HG03439 (cell line): ENCODE measurements around the gene CD99L2.
"Not testable (repeated sequence)": the region's sequence is repeated elsewhere in the genome, so short reads cannot be mapped to it uniquely, and the experiment has no call there.

Source experiments
- ATAC-seq: cut with Tn5 transposase; IDR thresholded peaks from one replicate; pipeline ENCODE4 v1.9.1; 2021; ENCODE audit warnings: mild to moderate bottlenecking, moderate library complexity; ENCODE audit not compliant: unreplicated experiment

The CD99L2 gene

GRCh38 chrX:150897421-150898320 is 797 bp downstream of the CD99L2 start:
- no peak for ATAC-seq

DNA sequence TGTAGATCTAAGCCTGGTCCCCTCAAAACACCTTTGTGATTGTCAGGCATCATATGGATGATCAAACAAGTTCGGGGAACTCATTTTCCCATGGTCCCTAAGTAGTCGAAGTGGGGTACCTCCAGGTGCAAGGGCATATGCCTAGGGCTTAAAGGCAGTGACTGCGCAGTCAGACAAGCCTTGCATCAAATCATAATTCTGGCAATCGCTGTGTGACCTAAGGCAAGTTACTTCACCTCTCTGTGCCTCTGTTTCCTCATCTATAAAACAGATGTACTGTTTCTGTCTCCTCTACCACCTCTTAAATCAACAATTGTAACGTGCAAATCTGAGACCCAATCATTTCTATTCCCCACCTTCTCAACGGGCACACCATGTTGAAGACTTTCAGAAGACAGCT is 1.8 kb downstream of the CD99L2 start:
- ATAC-seq: no peak

- no peak for ATAC-seq
These were observed 4.5 kb downstream of the CD99L2 start for GRCh38 chrX:150893936-150894335.

GRCh38 chrX:150889131-150889530 is 9.3 kb downstream of the CD99L2 start:
- ATAC-seq: no peak

DNA sequence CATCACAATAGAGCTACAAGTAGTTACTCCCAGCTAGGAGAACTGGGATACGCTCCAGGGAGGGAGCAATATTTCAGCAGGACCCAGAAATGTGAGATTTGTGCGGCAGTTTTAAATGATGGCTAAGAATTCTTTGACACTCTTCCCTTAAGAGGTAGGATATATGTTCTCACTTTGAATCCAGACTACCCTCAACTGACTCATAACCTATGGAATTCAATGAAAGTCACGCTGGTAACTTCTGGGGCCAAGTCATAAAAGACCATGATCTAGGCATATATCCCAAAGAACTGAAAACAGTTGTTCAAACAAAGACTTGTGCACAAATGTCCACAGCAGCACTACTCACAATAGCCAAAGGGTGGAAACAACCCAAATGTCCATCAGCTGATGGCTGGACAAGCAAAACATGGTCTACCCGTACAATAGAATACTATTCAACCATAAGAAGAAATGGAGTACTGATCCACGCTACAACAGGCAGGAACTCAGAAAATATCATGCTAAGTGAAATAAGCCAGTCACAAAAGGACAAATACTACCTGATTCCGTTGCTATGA is 10.5 kb downstream of the CD99L2 start:
- ATAC-seq: no peak

DNA sequence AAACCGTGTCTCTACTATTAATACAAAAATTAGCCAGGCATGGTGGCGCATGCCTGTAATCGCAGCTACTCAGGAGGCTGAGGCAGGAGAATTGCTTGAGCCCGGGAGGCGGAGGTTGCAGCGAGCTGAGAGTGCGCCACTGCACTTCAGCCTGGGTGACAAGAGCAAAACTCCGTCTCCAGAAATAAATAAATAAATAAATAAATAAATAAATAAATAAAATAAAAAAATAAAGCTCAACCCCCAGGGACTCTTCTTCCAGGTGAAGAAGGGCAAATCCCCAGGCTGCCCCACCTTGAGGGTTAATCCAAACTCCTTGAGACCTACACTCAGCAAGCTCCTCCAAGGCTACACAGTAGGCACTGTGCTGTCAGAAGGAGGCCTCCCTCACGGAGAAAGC is 11.2 kb downstream of the CD99L2 start:
- not testable (repeated sequence) for ATAC-seq

GRCh38 chrX:150886381-150886780 is 12.1 kb downstream of the CD99L2 start:
- no peak for ATAC-seq

GRCh38 chrX:150880808-150881165 is 17.7 kb downstream of the CD99L2 start:
- no peak for ATAC-seq

- ATAC-seq: peak; percentile 90
These were observed 18.3 kb downstream of the CD99L2 start for GRCh38 chrX:150879855-150880807.

DNA sequence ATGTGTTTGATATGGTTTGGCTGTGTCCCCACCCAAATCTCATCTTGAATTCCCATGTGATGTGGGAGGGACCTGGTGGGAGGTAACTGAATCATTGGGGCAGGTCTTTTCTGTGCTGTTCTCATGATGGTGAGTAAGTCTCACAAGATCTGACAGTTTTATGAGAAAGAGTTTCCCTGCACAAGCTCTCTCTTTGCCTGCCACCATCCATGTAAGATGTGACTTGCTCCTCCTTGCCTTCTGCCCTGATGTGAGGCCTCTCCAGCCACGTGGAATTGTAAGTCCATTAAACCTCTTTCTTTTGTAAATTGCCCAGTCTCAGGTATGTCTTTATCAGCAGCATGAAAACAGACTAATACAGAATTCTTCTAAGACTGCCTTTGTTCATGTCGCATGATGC is 22.8 kb downstream of the CD99L2 start:
- ATAC-seq: not testable (repeated sequence)

GRCh38 chrX:150874448-150874847 is 24.0 kb downstream of the CD99L2 start:
- ATAC-seq: no peak

DNA sequence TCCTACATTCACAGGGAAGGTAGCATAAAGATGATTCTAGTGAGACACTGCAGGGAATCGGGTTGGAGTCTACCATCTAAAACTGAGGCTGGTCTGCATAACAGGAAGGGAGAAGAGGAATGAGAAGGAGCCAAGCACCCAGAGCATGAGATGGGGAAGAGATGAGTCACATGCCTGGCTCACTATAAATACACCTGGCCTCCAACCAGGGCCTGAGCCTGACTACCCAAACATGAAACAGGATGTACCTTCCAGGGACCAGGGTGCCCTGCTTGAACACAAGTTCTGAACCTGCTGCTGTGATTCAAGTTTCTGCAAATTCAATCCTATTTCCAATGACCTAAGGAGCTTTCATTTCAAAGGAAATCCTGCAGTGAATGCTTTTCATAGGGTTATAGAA is 24.9 kb downstream of the CD99L2 start:
- no peak for ATAC-seq

- ATAC-seq: no peak
These were observed 25.6 kb downstream of the CD99L2 start for GRCh38 chrX:150872773-150873336.

- ATAC-seq: no peak
These were observed 27.1 kb downstream of the CD99L2 start for GRCh38 chrX:150871341-150871811.

DNA sequence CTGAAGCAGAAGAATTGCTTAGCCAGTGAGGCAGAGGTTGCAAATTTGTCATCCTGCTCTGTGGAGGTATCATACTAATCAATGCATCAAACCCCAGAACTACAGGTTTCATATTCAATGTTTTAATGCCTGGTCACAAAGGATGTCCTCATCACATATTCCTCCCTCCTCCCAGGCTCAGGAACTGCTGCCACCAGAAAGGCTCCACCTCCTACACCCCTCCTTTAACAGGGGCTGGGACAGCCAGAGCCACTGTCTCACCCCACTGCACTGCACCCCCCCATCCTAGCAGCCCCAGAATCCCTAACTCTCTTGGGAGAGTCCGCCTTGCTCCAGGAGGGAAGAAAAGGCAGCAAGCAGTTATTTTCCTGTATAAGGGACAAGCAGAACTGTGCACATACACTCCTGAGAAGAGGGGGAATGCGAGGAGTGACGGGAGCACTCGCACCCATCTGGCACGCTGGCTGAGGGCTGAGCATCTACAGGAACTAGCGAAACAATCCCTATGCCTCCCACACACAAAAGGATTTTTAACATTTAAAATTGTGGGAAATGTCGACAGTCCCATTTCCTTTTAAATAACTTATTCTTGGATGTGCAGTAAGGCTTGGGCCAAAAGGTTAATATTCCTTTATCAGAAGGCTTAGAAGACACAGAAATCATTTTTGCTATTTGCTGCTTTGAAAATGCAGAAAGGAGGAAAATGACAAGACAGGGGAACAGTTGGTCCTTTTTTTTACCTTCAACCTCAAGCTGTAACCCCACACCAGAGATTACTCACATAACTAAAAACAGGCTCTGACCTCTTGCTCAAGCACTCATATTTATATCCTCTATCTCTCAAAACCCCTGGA is 27.8 kb downstream of the CD99L2 start:
- no peak for ATAC-seq

GRCh38 chrX:150870029-150870428 is 28.4 kb downstream of the CD99L2 start:
- no peak for ATAC-seq

GRCh38 chrX:150869450-150869849 is 29.0 kb downstream of the CD99L2 start:
- ATAC-seq: no peak

DNA sequence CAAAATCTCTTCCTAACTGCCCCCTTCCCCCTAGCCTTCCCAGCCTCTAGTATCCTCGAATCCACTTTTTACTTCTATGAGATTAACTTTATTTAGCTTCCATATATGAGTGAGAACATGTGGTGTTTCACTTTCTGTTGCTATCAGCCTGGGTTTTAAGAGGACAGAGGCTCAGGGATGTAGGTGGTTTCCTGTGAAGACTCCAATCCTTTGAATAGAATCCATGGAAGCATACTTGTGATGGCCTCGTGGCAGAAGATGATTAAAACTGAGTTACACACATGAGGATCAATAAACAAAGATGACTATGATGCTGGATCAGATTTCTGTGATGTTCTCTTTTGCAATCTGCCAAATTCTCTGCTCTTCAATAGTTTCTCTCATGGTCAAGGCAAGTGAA is 29.8 kb downstream of the CD99L2 start:
- ATAC-seq: no peak

DNA sequence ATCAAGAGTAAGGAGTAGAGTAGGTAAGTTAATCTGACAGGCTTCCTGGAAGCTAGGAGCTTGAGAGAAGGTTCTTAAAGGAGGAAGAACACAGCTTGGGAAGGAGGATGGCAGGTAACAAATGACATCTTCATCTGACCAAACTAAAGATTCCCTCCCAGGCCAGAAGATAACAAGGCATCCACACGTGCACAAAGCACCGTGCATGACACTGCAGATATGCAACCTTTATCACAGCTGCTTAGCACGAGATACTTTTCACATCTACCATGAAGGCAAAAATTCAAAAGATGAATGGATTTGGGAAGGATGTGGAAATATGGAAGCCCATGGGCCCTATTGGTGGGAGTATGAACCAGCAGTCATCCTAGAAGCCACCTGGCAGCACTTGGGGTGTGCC is 34.3 kb downstream of the CD99L2 start:
- ATAC-seq: no peak

DNA sequence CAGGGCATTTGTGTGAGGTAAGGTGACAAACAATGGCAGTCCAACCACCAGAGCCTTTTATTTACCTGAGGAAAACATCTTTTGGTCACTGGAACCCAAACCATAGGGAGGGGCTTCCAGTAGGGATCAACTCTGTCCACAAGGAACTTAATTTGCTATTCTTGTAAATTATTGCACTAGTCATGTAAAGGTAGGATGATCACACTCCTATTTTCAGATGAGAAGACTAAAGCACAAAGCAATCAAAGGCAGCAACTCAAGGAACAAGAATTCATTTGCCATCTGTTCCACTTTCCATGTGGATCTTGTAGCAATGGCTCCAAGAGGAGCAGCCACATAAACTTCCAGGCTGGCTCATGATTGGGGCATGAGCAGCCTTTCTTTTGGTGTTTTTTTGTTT is 35.3 kb downstream of the CD99L2 start:
- ATAC-seq: no peak
